Activated naive CD4-positive, alpha-beta T cell (primary cell): ENCODE measurements around the gene TMEM131.

Experiments
- DNase-seq, 4 experiments: peaks; one replicate each; lab custom pipeline; 2025; lab: John Stamatoyannopoulos, UW

The TMEM131 gene

GRCh38 chr2:97738179-97739019 lies 257.3 kb downstream of the TMEM131 start:
- no peak for DNase-seq

DNA sequence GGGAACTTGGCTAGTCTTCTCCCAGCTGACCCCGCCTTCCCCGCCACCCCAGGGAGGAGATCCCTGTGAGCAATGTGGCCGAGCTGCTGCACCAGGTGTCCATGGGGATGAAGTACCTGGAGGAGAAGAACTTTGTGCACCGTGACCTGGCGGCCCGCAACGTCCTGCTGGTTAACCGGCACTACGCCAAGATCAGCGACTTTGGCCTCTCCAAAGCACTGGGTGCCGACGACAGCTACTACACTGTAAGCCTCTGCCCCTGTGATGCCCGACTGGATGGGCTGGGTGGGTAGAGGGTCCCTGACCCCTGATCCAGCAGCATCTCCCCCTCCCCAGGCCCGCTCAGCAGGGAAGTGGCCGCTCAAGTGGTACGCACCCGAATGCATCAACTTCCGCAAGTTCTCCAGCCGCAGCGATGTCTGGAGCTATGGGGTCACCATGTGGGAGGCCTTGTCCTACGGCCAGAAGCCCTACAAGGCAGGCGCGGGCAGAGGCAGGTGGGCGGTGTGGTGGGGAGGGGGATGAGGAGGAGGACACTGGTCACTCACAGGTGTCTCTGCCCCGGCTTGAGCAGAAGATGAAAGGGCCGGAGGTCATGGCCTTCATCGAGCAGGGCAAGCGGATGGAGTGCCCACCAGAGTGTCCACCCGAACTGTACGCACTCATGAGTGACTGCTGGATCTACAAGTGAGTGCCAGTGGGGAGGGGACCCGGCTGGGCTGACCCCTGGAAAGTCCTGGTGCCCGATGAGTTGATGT lies 258.1 kb downstream of the TMEM131 start:
- no peak for DNase-seq

GRCh38 chr2:97736608-97737330 lies 259.0 kb downstream of the TMEM131 start:
- no peak for DNase-seq

DNA sequence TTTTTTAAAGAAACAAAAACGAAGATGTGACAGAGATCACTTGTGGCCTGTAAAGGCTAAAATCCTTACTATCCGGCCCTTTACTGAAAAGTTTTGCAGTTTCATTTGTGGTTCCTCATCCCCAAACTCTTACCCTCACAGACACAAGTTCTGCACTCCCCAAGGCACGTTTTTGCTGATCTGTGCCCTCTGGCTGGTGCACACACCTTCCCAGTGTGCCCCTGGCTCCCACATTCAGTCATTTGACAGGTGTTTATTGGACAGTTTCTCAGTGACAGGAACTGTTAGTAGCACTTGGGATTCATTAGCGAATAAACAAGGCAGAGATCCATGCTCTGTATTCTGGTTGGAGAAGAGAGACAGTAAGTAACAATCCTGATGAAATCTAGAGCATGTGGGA lies 259.6 kb downstream of the TMEM131 start:
- DNase-seq = no peak

GRCh38 chr2:97735161-97735561 lies 260.6 kb downstream of the TMEM131 start:
- no peak for DNase-seq

- no peak for DNase-seq
Measured at GRCh38 chr2:97734061-97735051, 261.4 kb downstream of the TMEM131 start.

DNA sequence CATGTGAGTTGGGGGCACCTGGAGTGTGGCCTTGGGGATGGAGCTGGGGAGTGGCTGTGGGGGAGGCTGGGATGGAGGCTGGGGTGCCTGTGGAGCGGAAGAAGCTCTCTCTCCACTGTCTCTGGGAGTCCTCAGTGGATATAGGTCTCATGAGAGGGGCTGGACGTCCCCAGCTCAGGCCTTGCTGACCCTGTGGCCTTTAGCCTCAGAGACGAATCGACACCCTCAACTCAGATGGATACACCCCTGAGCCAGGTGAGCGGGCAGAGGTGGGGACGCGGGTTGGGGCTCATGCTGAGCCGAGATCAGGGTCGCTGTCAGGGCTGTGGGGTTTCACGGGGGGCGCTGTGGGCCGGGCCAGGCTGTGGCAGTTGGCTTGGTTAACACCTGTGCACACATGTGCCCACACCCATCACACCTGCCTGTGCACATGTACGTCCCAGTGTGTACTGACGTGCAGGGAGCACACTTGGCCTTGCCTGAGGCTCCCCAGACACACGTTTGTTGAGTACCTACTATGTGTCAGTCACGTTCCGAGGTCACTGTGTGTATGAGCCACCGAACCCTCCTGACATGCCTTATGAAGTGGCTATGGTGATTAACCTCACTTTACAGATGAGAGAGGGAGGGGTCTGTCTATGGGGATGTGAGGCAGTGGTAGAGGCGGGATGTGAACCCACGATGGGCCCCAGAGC lies 262.3 kb downstream of the TMEM131 start:
- no peak for DNase-seq

GRCh38 chr2:97732436-97733340 lies 263.1 kb downstream of the TMEM131 start:
- no peak for DNase-seq

DNA sequence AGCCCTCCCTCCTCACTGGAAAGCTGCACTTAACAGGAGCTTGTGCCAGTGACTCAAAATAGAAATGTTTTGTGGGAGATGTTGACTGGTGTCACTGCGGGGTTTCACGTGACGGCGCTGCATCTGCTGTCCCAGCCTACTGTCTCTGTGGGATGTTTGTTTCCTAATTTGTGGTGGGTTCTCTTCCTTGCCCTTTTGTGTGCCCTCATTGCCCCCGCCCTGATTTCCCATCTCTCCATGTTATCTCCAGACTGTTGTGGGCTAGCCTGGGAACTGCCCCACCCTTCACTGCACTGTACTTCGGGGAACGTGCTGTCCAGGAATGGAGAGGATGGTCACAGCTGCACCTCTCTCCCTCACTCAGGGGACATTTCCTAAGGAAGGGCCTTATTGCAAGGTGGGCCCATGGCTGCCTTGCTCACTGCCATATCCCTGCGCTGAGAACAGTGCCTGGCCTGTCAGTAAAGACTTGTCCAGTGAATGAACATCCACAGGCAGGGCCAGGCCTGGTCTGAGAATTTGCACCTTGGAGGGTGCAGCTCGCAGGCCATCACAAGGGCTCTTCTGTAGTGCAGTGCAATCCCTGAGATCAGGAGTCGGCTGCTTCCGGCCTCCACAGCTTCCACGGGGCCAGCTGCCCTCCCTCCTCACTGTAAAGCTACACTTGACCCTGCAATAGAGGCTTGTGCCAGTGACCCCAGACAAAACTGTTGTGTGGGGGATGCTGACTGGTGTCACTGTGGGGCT lies 264.3 kb downstream of the TMEM131 start:
- DNase-seq = no peak

DNA sequence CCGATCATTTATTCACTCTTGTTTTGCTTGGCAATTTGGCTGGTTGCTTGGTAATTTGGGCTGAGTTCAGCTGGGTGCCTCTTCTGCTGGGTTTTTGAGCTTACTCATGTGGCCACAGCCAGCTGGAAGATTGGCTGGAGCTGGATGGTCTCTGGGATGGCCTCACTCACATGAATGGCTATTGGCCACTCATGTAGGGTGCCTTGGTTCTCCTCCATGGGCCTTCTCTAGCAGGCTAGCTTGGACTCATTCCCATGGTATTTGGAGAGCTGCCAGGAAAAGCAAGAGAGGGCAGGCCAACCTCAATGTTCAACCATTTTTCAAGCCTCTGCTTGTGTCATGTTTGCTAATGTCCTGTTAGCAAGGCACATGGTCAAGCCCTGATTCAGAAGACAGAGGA lies 265.5 kb downstream of the TMEM131 start:
- no peak for DNase-seq

DNA sequence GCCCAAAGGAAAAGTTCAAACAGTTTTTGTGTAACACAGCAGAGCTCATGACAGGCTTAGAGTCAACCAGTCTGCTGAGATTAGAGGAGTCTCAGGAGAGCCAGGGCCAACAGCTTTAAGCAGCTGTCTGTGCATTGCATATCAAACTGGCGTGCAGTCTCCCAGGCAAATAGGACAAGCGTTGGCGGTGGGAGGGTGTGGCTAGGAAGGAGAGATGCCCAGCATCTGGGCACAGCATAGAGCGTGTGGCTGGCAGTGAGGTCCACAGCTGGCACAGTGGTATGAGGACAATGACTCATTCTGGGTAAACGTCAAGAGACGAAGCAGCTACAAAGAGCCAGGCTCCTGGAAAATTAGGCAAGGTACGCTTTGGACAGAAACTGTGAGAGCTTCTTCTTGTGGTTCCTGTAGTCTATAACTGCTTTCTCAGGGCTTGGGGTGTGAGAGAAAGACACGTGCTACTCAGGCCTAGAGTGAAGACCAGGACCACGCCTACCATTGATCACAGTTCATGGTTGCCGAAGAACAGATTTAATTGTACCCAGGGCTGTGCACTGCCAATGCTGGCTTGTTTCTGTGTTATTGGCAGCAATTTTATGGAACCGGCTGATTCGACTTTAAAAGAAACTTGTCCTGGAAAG lies 267.5 kb downstream of the TMEM131 start:
- no peak for DNase-seq

GRCh38 chr2:97727296-97727695 lies 268.5 kb downstream of the TMEM131 start:
- DNase-seq = no peak

- DNase-seq = no peak
Measured at GRCh38 chr2:97726261-97727064, 269.3 kb downstream of the TMEM131 start.

DNA sequence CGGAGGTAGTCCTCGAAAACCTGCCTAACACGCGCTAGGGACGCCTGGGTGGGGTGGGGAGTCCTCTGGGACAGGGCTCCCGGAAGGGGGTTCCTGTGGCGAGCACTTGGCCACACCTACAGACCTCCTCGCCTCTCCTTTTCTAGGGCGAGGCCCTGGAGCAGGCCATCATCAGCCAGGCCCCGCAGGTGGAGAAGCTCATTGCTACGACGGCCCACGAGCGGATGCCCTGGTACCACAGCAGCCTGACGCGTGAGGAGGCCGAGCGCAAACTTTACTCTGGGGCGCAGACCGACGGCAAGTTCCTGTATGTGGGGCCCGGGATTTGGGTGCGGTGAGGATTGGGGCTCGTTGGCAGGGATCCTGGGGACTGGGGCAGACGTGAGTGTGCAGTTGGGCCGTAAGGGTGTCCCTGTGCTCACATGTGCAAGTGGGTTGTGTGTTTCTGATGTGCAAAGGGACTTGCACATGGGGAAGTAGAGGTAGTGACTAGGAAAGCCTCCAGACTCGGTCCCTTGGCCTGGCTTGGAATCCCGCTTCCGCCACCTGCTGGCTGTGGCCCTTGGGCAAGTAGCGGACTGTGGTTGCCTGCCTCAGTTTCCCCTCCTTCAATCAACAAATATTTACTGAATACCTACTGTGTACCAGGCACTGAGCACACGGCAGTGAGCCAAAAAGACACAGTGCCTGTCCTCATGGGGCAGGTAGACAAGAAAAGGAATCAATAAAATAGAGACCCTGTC lies 270.6 kb downstream of the TMEM131 start:
- no peak for DNase-seq

DNA sequence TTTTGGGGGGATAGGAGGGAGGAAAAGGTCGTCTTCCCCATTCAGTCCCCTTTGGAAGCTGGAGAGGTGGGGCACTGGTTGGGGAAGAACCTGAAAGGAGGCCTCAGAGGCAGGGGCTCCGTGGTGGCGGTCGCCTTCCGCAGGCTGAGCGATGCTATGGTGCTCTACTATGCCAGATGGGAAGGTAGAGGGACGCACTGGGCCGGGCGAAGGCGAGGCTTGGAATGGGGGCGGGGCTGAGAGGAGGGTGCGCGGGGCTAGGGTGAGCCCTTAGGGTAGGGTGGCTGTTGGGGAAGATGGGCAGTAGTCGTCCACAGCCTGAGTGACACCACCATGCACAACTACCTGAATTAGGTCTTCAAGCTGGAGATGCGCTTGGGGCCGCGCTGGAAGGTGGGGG lies 271.2 kb downstream of the TMEM131 start:
- no peak for DNase-seq

DNA sequence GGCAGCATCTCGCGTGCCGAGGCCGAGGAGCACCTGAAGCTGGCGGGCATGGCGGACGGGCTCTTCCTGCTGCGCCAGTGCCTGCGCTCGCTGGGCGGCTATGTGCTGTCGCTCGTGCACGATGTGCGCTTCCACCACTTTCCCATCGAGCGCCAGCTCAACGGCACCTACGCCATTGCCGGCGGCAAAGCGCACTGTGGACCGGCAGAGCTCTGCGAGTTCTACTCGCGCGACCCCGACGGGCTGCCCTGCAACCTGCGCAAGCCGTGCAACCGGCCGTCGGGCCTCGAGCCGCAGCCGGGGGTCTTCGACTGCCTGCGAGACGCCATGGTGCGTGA lies 271.7 kb downstream of the TMEM131 start:
- no peak for DNase-seq
